Measurements from ENCODE around the gene ELAVL2. TPM values are rescaled to one million over a fixed set of nuclear protein-coding genes. Genes with fewer than 3 reads are reported as not detected.

ELAVL2 gene
- total and polyA plus RNA-seq, 2 of the 4 experiments (the other 2 are of a cell fraction) = 0.36 TPM; not detected in 1

DNA sequence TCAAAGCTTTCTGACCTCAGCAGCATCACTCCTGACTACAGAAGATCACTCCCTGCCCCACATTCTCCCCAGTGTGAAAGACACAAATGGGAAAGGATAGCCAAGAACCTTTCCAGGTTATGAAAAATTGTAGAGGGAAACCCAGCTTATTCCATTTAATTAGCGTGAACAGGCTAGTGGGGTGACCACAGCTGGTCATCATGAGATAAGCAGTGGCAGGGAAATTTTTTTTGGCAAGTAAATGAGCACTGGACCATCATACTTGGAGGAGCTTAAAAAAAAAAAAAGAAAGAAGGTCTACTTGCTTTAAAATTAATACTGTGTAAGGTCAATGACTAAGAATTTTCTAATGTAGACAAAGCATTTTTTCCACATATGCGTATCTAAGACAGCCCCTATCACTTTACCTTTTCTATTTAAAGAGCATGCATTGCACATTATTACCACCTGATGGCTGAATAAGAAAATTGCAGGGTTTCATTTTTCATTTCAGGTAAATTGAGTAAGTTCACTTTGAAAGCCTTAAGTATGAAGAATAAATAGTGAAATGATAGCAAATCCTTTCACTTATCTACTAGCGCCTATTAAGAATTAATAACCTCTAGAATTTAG, 123.6 kb downstream of the ELAVL2 start:
- Histone ChIP-seq H3K4me2 (ENCODE audit: low read depth, low read length) (no peak overlapping the region), H3K9me1 (ENCODE audit: insufficient read depth, low read length) (no peaks in the 10 kb centered on the region), H3K4me3 (ENCODE audit: insufficient read depth, low read depth, low read length) (no peak overlapping the region), H3K14ac (replicated peaks; ENCODE audit: low read depth, low read length) (no peak overlapping the region), H2AK9ac (replicated peaks; ENCODE audit: low read depth, low read length, poor library complexity) (no peak overlapping the region), H4K8ac (ENCODE audit: low read depth in 2 of 2, low read length in 2 of 2) (no peak overlapping the region), H3K56ac (ENCODE audit: extremely low read depth, insufficient read depth, low read length) (no peak overlapping the region), H2AFZ (replicated peaks; ENCODE audit: low read length, poor library complexity) (no peak overlapping the region), H2BK5ac (ENCODE audit: low read depth, low read length, poor library complexity, severe bottlenecking) (no peak overlapping the region), H3K18ac (ENCODE audit: low read depth, low read length) (no peak overlapping the region), H3K23ac (ENCODE audit: low read depth, low read length) (no peak overlapping the region), H3K79me1 (ENCODE audit: low read depth in 1 of 2, low read length in 2 of 2) (no peaks in the 10 kb centered on the region), H3K27me3 (ENCODE audit: control insufficient read depth, insufficient read depth, low read length) (no peaks in the 10 kb centered on the region), H3K4me1 (ENCODE audit: control insufficient read depth, insufficient read depth, low read length) (no peaks in the 10 kb centered on the region), H3K9me3 (ENCODE audit: control insufficient read depth, insufficient read depth, low read length) (peaks cover 5% of the 10 kb centered on the region), H3K4ac (ENCODE audit: low read depth, low read length) (no peak overlapping the region), H4K91ac (ENCODE audit: insufficient read depth, low read depth, low read length) (no peak overlapping the region), H2BK15ac (ENCODE audit: low read depth, low read length) (no peak overlapping the region), H2BK20ac (ENCODE audit: low read depth, low read length) (no peak overlapping the region), H2BK120ac (ENCODE audit: low read depth, low read length) (no peak overlapping the region), H4K5ac (ENCODE audit: low read depth, low read length) (no peak overlapping the region), H4K20me1 (ENCODE audit: insufficient read depth, low read length) (no peaks in the 10 kb centered on the region), H3K27ac (ENCODE audit: insufficient read depth, low read length) (no peak overlapping the region), H3K36me3 (ENCODE audit: control insufficient read depth, insufficient read depth, low read length) (no peaks in the 10 kb centered on the region), H2AK5ac (ENCODE audit: low read depth, low read length) (no peak overlapping the region), H3K9ac (ENCODE audit: low read depth, low read length) (no peak overlapping the region)
- in situ Hi-C loops (cut with MboI; ENCODE audit: low sequenced_read_pairs) = no loop called here
- ATAC-seq (ENCODE audit: low read depth) (no peak), DNase-seq (no peak)
- no TSS peak for BruUV-seq (replicated peaks)
- WGBS, 2 experiments (ENCODE audit: extremely low coverage in 2 of 2, insufficient read length in 1 of 2) = no CpG with 5 or more reads among the region's 3 CpGs
- CTCF ChIA-PET = interaction anchor here (0.6 kb wide), 1 partner anchor 168 kb away, joined by 3 read pairs; no protein-coding TSS in a partner anchor
- dilution Hi-C loops (cut with HindIII; ENCODE audit: low sequenced_read_pairs, unreplicated experiment) = no loop called here
- POLR2A ChIA-PET (ENCODE audit: unreplicated experiment) = no interaction called here
- TF ChIP-seq NFE2L2 (IDR thresholded peaks at IDR 0.05; ENCODE audit: low read depth, low read length) = no peak
- TF ChIP-seq CEBPB (IDR thresholded peaks at IDR 0.05; ENCODE audit: low read depth, low read length) = no peak
- intact Hi-C loops (cut with micrococcal nuclease) = no loop called here
